Bronchial smooth muscle cell (primary cell): ENCODE measurements around the gene STXBP1. TPM values are rescaled to one million over a fixed set of nuclear protein-coding genes. Genes with fewer than 3 reads are reported as not detected.

Source experiments
- total RNA-seq: library from RNA; depleted of rRNA; stranded (reverse); fragments of >200 nt; gene quantifications from 2 replicates; pipeline ENCODE4 v1.2.1, GENCODE V29; 2014

STXBP1 gene
- 21.3 and 23.2 TPM in 2 replicates for total RNA-seq

GRCh38 chr9:127611899-127612790, at the start of gene STXBP1:
TSS of gene STXBP1 (plus strand) at chr9:127612277. CDS start at chr9:127612404, 127 bp downstream.

DNA sequence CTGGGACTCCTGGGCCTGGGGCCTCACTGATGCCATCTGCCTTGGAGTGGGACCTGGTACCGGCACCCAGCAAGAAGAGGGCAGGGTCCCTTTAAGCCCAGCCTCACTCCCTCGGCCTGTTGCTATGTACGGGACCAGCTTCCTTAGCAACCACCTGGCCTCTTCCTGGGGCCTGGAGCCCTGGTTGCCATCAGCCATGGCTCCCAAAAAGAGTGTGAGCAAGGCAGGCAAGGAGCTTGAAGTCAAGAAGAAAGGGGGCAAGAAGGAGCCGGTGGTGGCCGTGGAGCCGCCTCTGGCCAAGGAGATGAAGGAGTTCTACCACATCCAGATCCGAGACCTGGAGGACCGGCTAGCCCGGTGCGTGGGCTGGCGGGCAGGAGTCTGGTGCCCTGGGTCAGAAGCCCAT, 94.8 kb downstream of the STXBP1 start, which contains the start of gene CFAP157:
TSS of gene CFAP157 (plus strand) at position 153 of the 406 bp plus-strand sequence. CDS start at position 197, 44 bp downstream.

DNA sequence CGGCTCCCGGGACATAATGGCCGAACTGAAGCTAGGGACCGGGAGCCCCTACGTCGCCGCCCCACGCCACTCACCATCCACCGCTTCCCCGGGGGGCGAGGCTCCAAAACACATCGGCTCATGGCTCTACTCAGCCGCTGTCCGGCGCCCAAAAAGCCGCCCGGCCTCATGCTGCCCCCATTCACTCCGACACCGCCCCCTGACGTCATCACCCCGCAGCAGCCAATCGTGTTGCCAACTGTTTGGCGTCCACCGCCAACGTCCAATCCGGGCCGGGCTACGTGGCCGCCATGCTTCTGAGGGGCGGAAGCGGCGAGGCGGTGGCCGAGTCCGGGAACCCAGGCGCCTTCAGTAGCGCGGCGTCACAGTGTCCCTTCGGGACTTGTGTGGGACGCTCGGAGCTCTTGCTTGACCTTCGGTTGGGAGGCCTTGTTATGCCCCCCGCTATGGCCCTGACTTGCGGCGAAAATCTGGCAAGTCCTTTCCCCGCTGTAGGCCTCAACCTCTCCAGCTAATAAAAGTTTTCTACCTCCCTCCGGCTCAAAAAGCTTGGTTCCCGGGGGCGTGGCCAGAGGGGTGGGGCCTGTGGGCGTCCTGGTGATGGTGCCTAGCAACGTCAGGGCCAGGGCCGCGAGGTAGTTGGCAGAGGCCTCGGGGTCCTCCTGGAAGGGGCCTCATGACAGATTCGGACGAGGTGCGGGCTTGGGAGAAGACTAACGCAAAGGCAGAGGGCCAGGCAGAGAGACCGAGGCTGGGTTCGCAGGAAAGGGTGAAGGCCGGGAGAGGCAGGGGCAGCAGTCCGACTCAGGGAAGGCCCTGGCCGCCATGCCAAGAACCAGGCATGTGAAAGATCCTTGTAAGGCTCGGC, 103.6 kb downstream of the STXBP1 start, which contains the start of the genes PTRH1 and TTC16:
TSS of gene PTRH1 (minus strand) at position 194 of the 868 bp plus-strand sequence. CDS start at position 170, 24 bp downstream.
TSS of gene TTC16 (plus strand) at position 610 of the 868 bp plus-strand sequence. CDS start at position 677, 67 bp downstream.

GRCh38 chr9:127734747-127735529, 122.9 kb downstream of the STXBP1 start, which contains the start of gene TOR2A:
TSS of gene TOR2A (minus strand) at chr9:127735294. CDS start at chr9:127735270, 24 bp downstream.

Other genes with a start within 250 kb of the STXBP1 start
- gene SLC2A8, start 215.1 kb upstream of the STXBP1 start, total RNA-seq = 5.8 and 8.0 TPM in 2 replicates
- gene ZNF79, start 187.9 kb upstream of the STXBP1 start, total RNA-seq = 11.5 and 15.2 TPM in 2 replicates
- 1,024 and 1,424 TPM in 2 replicates for gene RPL12, start 160.9 kb upstream of the STXBP1 start, total RNA-seq
- 7.4 and 9.8 TPM in 2 replicates for gene LRSAM1, start 160.8 kb upstream of the STXBP1 start, total RNA-seq
- gene CFAP157, start 94.7 kb downstream of the STXBP1 start, total RNA-seq = 0.09 and 0.16 TPM in 2 replicates
- 17.3 and 27.4 TPM in 2 replicates for gene PTRH1, start 103.4 kb downstream of the STXBP1 start, total RNA-seq
- 0.16 TPM in 1 of 2 replicates, not detected in the other for gene TTC16, start 103.8 kb downstream of the STXBP1 start, total RNA-seq
- 1.7 and 2.7 TPM in 2 replicates for gene TOR2A, start 123.0 kb downstream of the STXBP1 start, total RNA-seq
- not detected in 2 replicates for gene SH2D3C, start 166.4 kb downstream of the STXBP1 start, total RNA-seq
- gene CDK9, start 173.8 kb downstream of the STXBP1 start, total RNA-seq = 35.8 and 52.8 TPM in 2 replicates
- gene FPGS, start 190.6 kb downstream of the STXBP1 start, total RNA-seq = 52.9 and 54.1 TPM in 2 replicates
- 11.0 and 13.9 TPM in 2 replicates for gene ENG, start 242.4 kb downstream of the STXBP1 start, total RNA-seq